HG02678 (cell line): ENCODE results near the gene C2orf66.

ENCODE experiments used
- ATAC-seq: cut with Tn5 transposase; IDR thresholded peaks from one replicate; pipeline ENCODE4 v1.9.1; 2021; ENCODE audit warnings: mild to moderate bottlenecking, moderate library complexity; ENCODE audit not compliant: unreplicated experiment

The C2orf66 gene

DNA sequence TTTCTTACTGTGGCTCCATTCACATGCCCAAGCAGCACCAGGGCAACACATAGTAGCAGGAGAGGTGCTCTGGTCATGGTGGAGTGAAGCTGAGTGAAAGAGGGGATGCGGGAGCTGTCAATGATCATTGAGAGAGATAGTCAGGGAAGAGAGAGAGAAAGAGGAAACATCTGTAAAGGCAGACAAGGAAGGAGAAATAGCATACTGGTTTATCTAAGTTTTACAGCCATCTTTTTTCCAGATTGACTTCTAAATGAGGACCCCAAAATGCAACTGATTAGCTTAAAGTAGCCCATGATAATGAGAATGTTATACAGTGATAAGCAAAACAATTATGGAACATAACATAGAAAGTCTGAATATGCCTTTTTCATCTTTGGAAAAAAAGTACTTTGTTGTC lies at the start of gene C2orf66:
TSS of gene C2orf66 (minus strand) at position 96 of the 400 bp plus-strand sequence. CDS start at position 77, 19 bp downstream.
- ATAC-seq: no peak

DNA sequence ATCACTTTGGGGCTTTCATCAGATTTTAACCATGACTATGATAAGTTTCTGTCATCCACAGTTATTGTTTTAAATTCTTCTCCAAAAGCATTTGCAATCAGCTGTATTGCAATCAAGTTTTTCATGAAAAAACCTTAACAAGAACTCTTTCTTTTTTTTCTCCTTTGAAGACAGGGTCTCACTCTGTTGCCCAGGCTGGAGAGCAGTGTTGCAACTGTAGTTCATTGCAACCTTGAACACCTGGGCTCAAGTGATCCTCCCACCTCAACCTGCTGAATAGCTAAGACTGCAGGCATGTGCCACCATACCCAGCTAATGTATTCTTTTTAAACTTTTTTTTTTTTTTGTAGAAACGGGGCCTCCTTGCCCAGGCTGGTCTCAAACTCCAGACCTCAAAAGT lies 45.5 kb upstream of the C2orf66 start:
- ATAC-seq: no peak

DNA sequence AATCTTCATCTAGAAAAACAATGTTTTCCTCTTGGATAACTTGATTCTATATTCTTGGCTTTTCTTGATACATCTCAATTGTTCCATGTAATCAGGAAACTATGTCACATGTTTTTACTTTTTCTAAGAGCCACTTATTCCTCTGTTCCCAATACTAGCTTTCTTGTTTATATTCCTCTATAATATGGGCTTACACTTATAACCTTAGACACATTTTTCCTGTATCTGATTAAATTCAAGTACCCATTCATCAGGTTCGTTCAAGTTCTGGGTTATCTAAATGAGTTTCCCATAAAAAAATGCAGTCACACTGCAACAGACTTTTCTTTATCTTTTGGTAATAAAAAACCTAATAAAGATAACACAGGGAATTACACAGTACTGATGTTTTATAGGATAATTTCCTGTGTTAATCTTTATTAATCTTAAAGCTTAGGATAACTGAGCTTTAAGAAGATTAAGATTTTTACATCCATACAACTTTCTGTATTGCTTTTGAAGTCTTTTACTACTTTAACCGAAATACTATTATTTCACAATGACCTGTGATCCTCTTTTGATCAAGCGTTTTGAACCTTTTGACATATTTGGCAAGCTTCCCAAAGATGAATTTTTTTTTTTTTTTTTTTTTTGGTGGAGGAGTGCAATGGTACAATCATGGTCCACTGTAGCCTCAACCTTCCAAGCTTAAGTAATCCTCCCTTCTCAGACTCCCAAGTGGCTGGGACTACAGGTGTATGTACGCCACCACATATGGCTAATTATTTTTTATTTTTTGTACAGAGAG lies 44.3 kb upstream of the C2orf66 start:
- no peak for ATAC-seq

DNA sequence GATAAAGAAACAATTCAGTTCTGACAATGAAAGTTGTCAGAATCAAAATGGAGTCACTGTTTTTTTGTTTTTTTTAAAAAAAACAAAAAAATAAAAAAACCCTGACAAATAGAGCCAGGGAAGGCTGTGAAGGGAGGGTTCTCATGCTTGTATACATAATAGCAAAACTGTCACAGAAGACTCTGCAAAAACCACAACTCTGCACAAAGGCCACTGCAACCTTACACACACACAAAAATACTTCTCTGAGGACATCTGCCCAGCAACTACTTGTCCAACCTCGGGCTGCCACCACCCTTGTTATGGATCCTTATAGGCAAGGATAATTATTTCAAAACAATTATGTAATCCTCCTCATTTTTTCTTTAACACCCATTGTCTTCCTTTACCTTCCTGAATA lies 41.9 kb upstream of the C2orf66 start:
- ATAC-seq: no peak

DNA sequence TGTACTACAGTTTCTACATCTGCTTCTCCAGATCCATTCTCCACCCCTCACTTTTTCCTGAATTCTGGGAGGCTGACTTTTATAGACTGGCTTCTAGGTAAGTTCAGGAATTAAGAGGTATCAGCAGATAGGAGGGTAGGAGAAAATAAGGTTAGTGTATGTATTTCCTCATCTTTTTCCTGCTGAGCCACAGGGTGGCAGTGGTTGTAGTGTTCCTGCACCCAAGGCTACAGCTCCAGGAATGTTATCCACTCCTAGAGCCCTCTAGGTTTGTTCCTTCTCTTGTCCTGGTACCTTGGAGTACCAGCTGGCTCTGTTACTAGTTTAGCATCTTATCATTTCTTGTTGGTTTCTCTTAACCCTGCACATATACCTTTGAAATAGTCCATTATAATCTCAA lies 40.7 kb upstream of the C2orf66 start:
- no peak for ATAC-seq

DNA sequence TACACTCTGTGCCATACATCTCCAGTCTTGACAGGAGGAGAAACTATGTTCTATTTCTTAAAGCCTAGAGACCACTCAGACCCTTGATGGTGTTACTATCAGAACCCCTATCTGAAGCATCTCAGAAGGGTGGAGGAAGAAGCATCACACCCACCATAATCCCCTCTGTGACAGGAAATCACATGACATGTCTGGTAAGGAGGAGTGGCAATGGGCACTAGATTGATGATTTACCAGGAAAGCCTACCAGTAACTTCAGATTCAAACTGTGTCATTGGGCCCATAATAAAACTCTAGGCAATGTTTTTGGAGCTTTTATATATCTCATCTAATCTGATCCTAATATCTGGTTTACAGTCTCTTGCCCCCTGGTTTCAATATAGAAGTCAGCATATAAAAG lies 37.1 kb upstream of the C2orf66 start:
- ATAC-seq: no peak

DNA sequence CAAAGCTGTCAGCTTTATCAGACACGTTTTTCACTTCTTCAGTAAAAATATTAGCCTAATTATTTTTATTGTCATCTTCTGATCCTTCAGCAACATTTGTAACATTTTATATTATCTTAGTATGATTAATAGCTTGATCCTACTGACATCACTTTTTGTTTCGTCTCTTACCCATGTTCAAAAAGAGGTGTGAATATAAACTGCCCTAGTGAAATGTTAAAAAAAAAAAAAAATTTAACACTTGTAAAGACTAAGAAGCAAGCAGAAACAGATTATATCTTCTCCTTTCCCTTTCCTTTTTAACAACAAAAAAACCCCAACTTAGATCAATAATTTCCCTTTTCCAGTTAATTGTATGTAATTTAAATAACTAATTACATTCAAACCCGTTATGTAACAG lies 36.2 kb upstream of the C2orf66 start:
- ATAC-seq: no peak

DNA sequence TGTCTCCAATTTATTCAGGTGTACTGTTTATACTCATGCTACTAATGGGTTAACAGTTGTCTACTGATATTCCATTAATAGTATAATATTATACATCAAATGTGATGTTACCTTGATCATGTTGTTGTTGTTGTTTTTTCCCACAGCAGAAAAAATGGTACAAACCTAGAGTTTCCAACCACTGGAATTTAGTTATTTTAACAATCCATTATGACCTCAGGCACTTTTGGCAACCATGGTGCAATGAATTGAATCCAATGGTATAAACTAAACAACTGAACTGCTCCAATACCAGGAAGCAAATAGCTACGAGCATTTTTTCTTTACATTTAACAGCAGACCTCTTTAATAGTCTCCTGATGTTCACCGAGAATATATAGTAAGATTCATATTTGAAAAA lies 31.0 kb upstream of the C2orf66 start:
- no peak for ATAC-seq

DNA sequence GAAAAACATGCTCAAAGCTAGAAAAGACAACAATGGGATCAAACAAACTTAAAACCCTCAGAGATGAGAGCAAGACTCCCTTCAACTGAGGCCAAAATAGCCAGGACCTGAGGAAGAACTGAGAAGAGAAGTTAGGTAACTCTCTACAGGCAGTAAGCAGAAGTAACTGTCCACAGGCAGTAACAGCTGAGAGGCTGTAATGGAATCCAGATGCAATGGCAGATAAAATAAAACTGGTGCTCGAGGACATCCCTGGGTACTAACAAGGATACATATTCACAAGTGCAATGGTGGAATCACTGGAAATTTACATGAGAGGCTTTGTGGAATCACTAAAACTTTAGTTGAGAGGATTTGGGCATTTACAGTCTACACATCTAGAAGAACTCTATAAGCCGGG lies 30.4 kb upstream of the C2orf66 start:
- no peak for ATAC-seq

DNA sequence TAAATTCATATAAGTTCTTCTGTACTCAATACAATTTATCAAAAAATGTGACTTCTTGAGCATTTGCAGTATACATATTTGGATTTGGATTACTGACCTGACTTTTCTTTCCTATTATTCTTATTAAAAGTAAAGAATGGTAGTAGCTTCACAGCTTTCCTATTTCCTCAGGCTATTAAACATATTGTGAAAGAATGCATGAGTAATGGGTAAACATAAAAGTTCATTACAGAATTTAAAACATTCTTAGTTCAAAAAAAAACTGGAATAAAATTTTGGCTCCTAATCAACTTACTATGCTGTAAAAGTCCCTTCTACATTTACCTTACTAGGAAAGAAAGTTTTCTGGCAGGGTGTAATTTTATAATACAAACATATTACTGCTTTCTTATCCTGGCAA lies 27.3 kb upstream of the C2orf66 start:
- no peak for ATAC-seq

DNA sequence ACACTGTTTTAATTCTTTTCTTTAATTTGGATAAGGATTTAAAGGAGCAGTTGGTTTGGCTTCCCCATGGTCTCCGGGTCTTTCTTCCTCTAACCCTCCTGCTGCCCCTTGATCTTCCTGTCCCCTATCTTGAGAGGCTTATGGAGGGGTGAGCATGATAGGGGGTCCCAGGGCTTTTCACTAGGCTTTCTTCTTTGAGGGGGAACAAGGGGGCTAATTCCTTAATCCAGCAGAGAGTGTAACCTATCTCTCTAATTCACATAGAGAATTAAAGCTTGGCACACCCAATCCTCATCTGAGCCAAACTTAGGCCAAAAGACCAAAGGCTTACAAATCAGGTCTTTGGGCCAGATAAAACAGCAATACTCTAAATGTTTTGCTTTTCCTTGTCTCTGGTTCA lies 21.5 kb upstream of the C2orf66 start:
- no peak for ATAC-seq

DNA sequence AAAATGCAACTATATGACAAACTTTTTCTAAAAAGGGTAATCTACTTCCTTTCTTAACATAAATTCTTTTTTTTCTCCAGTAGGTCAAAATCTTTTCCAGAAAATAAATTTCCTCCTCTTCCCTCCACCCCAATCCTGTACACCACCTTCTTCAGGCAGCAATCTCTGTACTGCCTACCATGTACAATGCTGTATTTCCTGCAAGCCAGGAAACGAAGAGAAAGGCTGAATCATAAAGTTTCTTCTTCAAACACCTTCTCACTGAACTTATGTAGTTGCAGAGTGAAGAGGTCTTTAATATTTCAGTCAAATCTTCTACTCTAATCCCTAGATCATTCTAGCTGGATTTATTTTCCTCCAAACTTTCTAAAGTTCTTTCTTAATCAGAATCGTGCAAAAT lies 18.2 kb upstream of the C2orf66 start:
- ATAC-seq: no peak

DNA sequence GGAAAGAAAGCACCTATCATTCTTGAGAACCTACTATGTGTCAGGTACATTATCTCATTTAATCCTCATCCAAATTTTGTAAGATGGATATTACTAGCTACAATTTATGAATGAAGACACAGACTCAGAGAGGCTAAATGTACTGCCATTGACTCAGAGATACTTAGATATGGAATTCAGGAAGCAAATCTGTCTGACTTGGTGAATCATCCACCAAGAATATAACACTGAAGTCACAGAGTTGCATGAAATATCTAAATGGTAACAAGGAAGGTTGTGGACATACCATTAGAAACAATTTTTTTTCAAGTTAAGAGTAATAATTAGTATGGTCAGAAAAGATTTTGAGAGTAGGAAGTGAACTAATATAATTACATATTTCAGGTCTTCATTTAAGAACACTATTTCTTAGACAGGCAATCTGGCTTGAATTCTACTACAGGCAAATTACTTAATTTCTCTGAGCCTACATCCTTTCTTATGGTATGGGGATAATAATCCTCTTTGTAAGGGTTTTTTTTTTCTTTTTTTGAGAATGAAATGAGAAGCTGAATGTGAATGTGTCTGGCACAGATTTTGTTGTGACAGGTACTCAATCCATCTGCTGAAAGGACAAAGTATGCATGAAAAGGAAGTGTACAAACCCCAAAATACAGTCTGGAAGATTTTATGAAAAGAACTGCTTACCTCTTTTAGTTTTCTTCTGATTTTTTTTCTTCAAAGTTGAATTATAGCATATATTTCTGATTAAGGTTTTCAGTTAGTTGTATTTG lies 14.8 kb upstream of the C2orf66 start:
- ATAC-seq: no peak

DNA sequence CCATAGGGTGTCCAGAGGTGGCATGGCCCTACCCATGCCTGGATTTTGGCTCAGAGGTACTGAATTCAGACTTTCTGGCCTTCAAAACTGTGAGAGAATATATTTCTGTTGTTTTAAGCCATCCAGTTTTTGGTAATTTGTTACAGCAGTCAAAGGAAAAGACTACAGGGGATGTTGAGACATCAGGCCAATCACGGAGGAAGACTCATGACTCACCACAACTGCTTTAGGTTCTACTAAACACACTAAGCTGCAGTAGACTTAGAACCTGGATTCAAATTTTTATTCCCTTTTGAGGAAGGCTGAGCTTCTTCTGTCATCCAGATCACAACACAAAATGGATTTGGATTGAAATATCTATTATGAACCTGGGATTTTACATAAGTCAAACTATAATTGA lies 12.0 kb upstream of the C2orf66 start:
- ATAC-seq: no peak

DNA sequence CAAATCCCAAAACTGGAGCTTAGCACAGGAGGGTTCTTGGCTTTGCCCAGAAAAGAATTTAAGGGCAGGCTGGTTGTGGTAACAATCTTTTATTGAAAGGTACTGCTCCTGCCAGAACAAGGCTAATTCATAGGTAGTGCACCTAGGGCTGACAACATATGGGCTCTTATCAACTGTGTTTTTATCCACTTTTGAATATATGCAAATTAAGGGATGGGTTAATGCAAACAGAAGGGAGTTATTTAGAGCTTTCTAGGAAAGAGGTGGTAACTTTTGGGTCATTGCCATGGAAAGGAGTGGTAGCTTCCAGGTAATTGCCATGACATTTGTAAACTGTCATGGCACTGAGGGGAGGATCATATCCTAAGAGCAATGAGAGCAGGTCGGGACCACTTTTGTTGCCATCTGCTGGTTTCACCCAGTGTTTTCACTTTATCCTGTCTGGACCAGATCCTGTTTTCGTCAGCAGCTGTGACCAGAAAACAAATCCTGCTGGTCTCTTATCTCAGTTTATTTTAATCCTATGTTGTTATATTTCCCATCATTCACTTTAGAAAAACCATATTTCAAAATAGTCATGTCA lies 981 bp downstream of the C2orf66 start:
- ATAC-seq: no peak

DNA sequence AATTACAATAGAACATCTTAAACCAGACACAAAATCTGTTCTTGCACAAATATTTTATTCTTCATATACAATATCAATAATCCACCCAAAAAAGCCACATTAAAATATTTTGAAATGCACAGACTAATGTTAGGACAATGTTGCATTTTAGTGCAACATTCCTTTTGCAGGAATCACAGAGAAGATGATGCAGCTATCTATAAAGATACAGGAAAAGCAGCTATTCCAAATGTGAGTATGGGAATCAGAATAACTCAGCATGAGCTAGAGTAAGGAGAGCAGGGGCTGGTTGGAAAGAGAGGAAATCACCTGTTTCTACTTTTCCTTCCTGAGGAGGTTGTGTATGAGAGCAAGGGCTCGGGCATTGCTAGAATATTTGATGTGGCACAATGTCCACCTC lies 4.8 kb downstream of the C2orf66 start:
- no peak for ATAC-seq

DNA sequence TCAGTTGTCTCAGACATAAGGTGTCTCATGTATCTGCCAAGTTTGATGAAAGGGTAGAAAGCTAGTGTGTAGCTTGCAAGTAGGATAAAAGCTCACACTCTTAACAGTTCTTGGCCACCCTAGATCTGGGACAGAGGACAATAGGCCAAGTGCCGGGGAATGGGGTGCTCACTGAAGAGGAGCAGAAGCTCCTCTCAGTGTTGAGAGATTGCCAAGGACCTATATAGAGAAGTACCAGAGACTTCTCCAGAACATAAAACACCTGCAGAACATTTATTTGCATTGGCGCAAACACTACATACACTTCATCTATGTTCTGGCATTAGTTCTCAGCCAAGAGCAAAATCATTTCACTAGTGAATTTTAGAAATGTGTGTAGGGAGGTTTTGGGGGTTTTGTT lies 6.8 kb downstream of the C2orf66 start:
- ATAC-seq: no peak

DNA sequence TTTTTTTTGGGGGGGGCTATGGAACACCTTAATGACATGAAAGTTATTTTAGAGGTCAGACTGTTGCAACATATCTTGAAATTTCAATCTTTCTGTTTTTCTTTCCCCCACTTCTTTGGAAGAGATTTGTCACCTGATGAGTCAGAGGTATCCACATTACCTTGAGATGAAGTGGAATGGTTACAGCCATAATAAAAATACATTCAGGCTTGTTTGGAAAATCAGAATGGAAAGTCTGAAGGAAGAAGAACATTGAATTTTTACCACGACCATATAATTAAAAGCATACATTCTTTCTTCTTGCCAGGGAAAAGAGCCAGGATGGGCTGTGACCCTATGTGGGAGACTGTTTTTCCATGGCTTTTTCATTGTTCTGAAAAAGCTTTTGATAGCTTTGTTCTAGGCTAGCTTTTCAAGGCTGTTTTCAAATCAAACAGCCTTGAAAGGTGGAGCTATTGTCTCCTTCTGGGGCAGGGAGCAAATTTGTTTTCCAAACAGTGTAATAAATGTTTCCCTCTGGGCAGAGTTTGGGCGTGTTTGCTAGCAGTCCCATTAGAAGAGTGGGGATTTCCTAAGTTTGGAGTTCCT lies 7.4 kb downstream of the C2orf66 start:
- ATAC-seq: no peak

DNA sequence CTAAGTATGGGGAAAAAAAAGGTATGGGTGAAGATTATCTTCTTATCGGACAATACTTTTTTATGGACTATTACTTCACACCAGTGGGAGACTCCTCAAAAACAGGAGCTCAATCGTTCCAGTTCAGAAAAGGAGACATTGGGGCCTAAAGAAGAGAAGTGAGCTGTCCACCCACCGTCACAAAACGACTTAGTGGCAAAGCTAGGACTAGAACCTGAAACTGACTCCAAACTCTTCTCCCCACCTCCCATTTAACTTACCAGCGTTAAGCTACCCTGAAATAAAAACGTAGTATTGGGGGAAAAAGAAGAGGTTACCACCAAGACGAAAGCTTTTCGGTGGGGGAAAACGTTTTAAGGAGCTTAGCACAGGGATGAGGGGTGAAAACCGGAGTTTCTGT lies 10.2 kb downstream of the C2orf66 start:
- ATAC-seq: no peak

DNA sequence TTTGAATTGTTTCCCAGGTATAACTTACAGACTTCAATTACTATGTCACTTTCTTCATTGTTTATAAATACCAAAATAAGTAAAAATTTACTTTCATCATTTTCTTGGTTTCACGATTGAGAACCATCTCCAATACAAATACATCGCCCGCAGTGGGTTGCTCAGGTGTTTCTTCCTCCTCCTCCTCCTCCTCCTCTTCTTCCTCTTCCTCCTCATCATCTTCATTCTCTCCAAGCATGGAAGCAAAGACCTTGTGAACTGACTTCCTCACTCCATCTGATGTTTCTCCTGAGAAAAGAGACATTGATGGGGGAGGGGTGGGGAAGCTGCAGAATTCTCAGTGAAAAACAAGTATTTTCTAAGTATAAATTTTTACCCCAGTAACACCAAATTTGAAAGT lies 16.3 kb downstream of the C2orf66 start:
- no peak for ATAC-seq

DNA sequence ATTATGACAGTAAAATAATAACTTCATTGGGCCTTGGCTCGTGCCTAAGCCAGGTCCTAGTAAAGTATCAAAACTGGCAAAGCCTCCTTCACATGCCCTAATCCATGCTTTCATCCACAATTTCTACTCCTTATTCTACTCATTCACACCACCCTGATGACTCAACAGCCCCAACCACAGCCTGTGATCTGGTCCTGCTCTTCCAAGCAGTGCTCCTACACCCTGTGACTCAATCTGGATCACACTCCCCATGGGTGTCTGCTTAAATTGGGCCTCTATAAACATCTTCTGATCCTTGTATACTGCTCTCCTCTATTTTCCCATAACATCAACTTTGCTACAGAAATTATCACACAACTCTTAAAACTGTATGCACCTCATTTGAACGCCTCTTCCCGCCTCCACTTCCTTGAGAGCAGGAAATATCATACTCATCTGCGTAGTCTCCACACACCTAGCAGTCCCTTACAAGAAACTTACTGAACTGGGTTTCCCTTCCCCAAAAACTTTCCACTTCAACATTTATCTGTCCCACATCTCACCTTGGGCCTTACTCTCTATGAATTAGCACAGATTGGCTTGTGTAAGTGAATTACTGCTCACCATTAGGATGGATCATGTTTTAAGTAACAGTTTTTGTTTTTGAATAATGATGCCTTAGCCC lies 25.6 kb downstream of the C2orf66 start:
- ATAC-seq: peak; percentile 56
